Tibial nerve (tissue), 4 donors: ENCODE measurements around the gene PAPOLA. TPM values are rescaled to one million over a fixed set of nuclear protein-coding genes. Genes with fewer than 3 reads are reported as not detected.

Experiments
- DNase-seq, 2 donors: peaks; one replicate each; pipeline ENCODE4 v3.0.0-alpha.2; 2019; ENCODE audit warnings: low spot score in 2 of 2
- H3K27ac ChIP-seq, 4 donors: fragments of 200-600 bp; sonication (generic) in 3 of 4; one replicate each; pipeline ENCODE4 v1.5.1; 2017 to 2019; ENCODE audit warnings: mild to moderate bottlenecking in 1 of 4
- H3K27me3 ChIP-seq, 2 donors: fragments of 200-600 bp; sonication (generic) in 1 of 2; one replicate each; pipeline versions ENCODE4 v1.5.1 to v1.6.0; 2017 to 2019
- H3K36me3 ChIP-seq, 3 donors: fragments of 200-600 bp; sonication (generic); one replicate each; pipeline ENCODE4 v1.5.1; 2018 to 2019
- H3K4me1 ChIP-seq, 4 donors: fragments of 200-600 bp; sonication (generic) in 3 of 4; one replicate each; pipeline ENCODE4 v1.5.1; 2017 to 2019
- H3K4me3 ChIP-seq, 4 donors: fragments of 200-600 bp; sonication (generic) in 3 of 4; one replicate each; pipeline ENCODE4 v1.5.1; 2017 to 2019; ENCODE audit warnings: mild to moderate bottlenecking in 1 of 4, moderate library complexity in 1 of 4
- H3K9me3 ChIP-seq, 4 donors: fragments of 200-600 bp; sonication (generic) in 3 of 4; one replicate each; pipeline ENCODE4 v1.5.1; 2017 to 2019
- CTCF ChIP-seq, 5 experiments: fragments of 200-600 bp in 3 of 5; fragments of 450-650 bp in 2 of 5; sonication (generic) in 3 of 5; IDR thresholded peaks; one replicate each; pipeline ENCODE4 v1.5.1; 2016 to 2019; ENCODE audit warnings: antibody characterized with exemption in 5 of 5, mild to moderate bottlenecking in 3 of 5, moderate library complexity in 2 of 5
- EP300 ChIP-seq, 2 donors: sonication (generic); formaldehyde crosslinking; IDR thresholded peaks; one replicate each; pipeline ENCODE4 v1.6.1; 2017; ENCODE audit warnings: antibody characterized with exemption in 2 of 2, mild to moderate bottlenecking in 1 of 2
- POLR2A ChIP-seq, 2 donors: fragments of 450-650 bp; IDR thresholded peaks; one replicate each; pipeline ENCODE4 v1.6.1; 2017; ENCODE audit warnings: antibody characterized with exemption in 2 of 2, mild to moderate bottlenecking in 2 of 2, moderate library complexity in 2 of 2
- WGBS, 2 donors: methylation state at CpG; one replicate each; pipeline ENCODE4 v1.1.5; 2018; 5-methylcytosine and 5-hydroxymethylcytosine counted together
- total RNA-seq, 4 donors: library from RNA; depleted of rRNA; stranded (reverse); fragments of >200 nt; gene quantifications; one replicate each; pipeline ENCODE4 v1.1.0, GENCODE V29; 2016

The PAPOLA gene
- total RNA-seq, 4 donors from 2014 or later = 129 to 141 (median 135) TPM

- no peak for DNase-seq
- TF ChIP-seq EP300 (IDR thresholded peaks at IDR 0.05) = no peak
- TF ChIP-seq POLR2A (IDR thresholded peaks at IDR 0.05) = no peak
- TF ChIP-seq CTCF (IDR thresholded peaks at IDR 0.05) = no peak
- no peak overlapping the region for H3K27ac ChIP-seq
- H3K36me3 ChIP-seq = no peaks in the 10 kb centered on the region
- H3K27me3 ChIP-seq = no peaks in the 10 kb centered on the region
- H3K9me3 ChIP-seq = no peaks in the 10 kb centered on the region
- H3K4me3 ChIP-seq = no peak overlapping the region
- WGBS, 2 donors = 73% methylated on average over 6 of the region's 6 CpGs
- no peaks in the 10 kb centered on the region for H3K4me1 ChIP-seq
Measured at GRCh38 chr14:96478119-96478518, 24.1 kb upstream of the PAPOLA start.

GRCh38 chr14:96479435-96480146, 22.6 kb upstream of the PAPOLA start:
- TF ChIP-seq CTCF (IDR thresholded peaks at IDR 0.05) (no peak), EP300 (IDR thresholded peaks at IDR 0.05) (no peak), POLR2A (IDR thresholded peaks at IDR 0.05) (no peak)
- H3K36me3 ChIP-seq = no peaks in the 10 kb centered on the region
- no peaks in the 10 kb centered on the region for H3K27me3 ChIP-seq
- H3K27ac ChIP-seq = no peak overlapping the region
- 77 to 81% methylated on average over 10 of the region's 10 CpGs for WGBS, 2 donors
- no peaks in the 10 kb centered on the region for H3K4me1 ChIP-seq
- no peak for DNase-seq
- no peaks in the 10 kb centered on the region for H3K9me3 ChIP-seq
- H3K4me3 ChIP-seq = no peak overlapping the region

GRCh38 chr14:96481731-96482314, 20.4 kb upstream of the PAPOLA start:
- Histone ChIP-seq H3K4me1 (no peaks in the 10 kb centered on the region), H3K36me3 (no peaks in the 10 kb centered on the region), H3K27ac (no peak overlapping the region), H3K9me3 (no peaks in the 10 kb centered on the region), H3K4me3 (no peak overlapping the region), H3K27me3 (no peaks in the 10 kb centered on the region)
- no peak for TF ChIP-seq POLR2A (IDR thresholded peaks at IDR 0.05)
- no peak for DNase-seq
- WGBS, 2 donors = 69 to 71% methylated on average over 4 of the region's 4 CpGs

GRCh38 chr14:96482986-96483385, 19.2 kb upstream of the PAPOLA start:
- 79 to 83% methylated on average over 10 of the region's 10 CpGs for WGBS, 2 donors
- no peak for DNase-seq

GRCh38 chr14:96484399-96484798, 17.8 kb upstream of the PAPOLA start:
- Histone ChIP-seq H3K9me3 (no peaks in the 10 kb centered on the region), H3K4me1 (no peaks in the 10 kb centered on the region), H3K36me3 (no peaks in the 10 kb centered on the region), H3K4me3 (no peak overlapping the region), H3K27ac (no peak overlapping the region), H3K27me3 (no peaks in the 10 kb centered on the region)
- DNase-seq = no peak
- TF ChIP-seq CTCF (IDR thresholded peaks at IDR 0.05) (no peak), EP300 (IDR thresholded peaks at IDR 0.05) (no peak), POLR2A (IDR thresholded peaks at IDR 0.05) (no peak)

More at GRCh38 chr14:96482986-96483385, 19.2 kb upstream of the PAPOLA start:
- Histone ChIP-seq H3K4me3 (no peak overlapping the region), H3K4me1 (no peaks in the 10 kb centered on the region), H3K27me3 (no peaks in the 10 kb centered on the region), H3K27ac (no peak overlapping the region), H3K9me3 (no peaks in the 10 kb centered on the region), H3K36me3 (no peaks in the 10 kb centered on the region)
- TF ChIP-seq POLR2A (IDR thresholded peaks at IDR 0.05) (no peak), EP300 (IDR thresholded peaks at IDR 0.05) (no peak), CTCF (IDR thresholded peaks at IDR 0.05) (no peak)
